ENCODE measurements around the gene ACAD9.

DNA sequence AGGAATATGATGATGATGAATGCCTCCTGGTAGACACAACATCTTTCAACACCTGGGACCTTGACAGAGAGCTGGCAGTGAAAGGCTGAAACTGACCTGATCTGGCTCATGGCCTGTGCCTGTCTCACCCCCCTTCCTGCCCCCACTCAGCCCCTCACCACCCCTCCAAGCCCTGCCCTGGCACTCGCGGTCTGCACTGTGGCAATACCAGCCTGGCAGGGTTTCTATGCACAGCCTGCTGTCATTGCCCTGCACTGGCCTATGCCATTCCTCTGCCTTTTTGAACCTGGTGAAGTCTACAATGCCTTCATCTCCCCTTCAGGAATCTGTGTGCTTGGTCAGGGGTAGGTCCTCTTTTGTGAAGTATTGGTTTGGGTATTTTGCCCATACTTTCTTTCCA lies 56.5 kb downstream of the ACAD9 start:
- TF ChIP-seq, protein P1, sequence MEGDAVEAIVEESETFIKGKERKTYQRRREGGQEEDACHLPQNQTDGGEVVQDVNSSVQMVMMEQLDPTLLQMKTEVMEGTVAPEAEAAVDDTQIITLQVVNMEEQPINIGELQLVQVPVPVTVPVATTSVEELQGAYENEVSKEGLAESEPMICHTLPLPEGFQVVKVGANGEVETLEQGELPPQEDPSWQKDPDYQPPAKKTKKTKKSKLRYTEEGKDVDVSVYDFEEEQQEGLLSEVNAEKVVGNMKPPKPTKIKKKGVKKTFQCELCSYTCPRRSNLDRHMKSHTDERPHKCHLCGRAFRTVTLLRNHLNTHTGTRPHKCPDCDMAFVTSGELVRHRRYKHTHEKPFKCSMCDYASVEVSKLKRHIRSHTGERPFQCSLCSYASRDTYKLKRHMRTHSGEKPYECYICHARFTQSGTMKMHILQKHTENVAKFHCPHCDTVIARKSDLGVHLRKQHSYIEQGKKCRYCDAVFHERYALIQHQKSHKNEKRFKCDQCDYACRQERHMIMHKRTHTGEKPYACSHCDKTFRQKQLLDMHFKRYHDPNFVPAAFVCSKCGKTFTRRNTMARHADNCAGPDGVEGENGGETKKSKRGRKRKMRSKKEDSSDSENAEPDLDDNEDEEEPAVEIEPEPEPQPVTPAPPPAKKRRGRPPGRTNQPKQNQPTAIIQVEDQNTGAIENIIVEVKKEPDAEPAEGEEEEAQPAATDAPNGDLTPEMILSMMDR (conservative IDR thresholded peaks at IDR 0.05 in 1 of 2, IDR thresholded peaks at IDR 0.05 in 1 of 2; ENCODE audit: low read depth in 1 of 2, low read length in 2 of 2): no peak
- no peak for TF ChIP-seq EZH2 (IDR thresholded peaks at IDR 0.05; ENCODE audit: low read length, missing control alignments)
